ENCODE data around the gene CARMIL1.
"Not testable (repeated sequence)": the region's sequence is repeated elsewhere in the genome, so short reads cannot be mapped to it uniquely, and the experiment has no call there.

Gene CARMIL1

DNA sequence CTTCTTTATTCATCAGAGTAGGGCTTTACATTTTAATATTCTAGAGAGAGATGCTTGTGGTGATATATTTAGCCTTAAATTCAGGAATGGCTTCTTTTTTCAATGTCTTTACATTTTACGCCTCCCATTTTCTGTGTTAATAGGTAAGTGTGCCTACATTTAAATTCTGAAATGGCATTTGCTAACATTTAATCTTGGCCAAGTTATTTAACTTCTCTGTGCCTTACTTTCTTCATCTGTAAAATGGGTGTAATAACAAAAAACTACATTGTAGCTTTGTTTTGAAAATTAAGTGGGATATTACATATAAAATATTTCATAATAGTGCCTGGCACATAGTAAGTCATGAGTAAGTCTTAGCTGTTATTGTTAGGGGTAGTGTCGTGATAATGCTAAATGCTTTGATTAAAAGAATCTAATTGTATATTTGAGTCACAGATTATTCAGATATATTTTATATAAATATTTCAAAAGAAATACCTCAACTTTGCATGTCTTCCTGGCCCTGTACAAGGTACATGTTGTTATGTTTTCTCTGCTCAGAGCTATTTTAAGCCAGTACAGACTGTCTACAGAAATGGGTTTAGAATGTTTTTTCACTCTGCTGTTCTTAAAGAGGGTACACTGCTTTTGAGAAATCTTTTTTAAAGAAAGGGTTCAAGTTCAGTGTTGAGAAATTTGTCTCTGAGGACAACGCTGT lies 18.8 kb downstream of the CARMIL1 start:
- Histone ChIP-seq H3K4me3 (ENCODE audit: low read depth, low read length) (no peak overlapping the region), H3K9me3 (no peaks in the 10 kb centered on the region), H3K27me3 (no peaks in the 10 kb centered on the region), H3K36me3 (no peaks in the 10 kb centered on the region), H3K4me1 (peaks cover 7% of the 10 kb centered on the region)
- TF ChIP-seq CTCF (IDR thresholded peaks at IDR 0.05; ENCODE audit: low read depth, low read length), result no peak
- no peak for DNase-seq

DNA sequence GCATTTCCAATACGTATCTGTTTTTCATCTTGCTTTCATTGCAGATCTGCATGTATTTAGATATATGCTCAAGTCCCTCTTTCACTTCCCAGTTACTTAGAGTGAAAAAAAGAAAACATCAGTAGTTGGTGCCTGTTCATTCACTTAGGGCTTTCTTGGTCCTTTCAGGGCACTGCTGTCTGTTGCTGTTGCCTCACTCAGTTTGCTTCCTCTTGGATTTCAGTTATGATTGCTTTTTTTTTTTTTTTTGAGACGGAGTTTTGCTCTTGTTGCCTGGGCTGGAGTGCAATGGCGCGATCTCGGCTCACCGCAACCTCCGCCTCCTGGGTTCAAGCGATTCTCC lies 19.3 kb downstream of the CARMIL1 start:
- not testable (repeated sequence) for H3K9me3 ChIP-seq; H3K27me3 ChIP-seq; H3K4me1 ChIP-seq; H3K4me3 ChIP-seq (ENCODE audit: low read depth, low read length); H3K36me3 ChIP-seq; DNase-seq

DNA sequence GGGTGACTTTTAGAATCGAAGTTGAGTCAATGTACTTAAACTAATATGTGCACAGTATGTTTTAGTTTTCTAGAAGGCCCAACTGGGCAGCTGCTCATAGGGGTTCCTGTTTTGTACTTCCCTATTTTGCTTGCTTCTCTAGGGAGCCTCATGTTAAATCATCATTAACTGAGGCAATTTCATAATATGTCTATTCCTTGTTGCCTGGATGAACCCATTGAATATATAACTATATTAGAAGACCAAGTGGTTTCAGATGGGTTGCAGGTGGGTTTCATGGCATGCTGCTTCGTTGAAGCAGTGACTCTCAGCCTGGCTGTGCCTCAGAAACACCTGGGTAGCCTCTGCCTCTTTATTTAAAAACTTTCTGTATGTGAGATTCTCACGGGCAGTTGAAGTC lies 22.2 kb downstream of the CARMIL1 start:
- H3K9me3 ChIP-seq, result no peaks in the 10 kb centered on the region
- peaks cover 3% of the 10 kb centered on the region for H3K4me1 ChIP-seq
- no peak overlapping the region for H3K4me3 ChIP-seq (ENCODE audit: low read depth, low read length)
- no peak for TF ChIP-seq CTCF (IDR thresholded peaks at IDR 0.05; ENCODE audit: low read depth, low read length)
- no peaks in the 10 kb centered on the region for H3K36me3 ChIP-seq
- DNase-seq, result no peak
- H3K27me3 ChIP-seq, result no peaks in the 10 kb centered on the region

- no peak for DNase-seq
- no peak for TF ChIP-seq CTCF (IDR thresholded peaks at IDR 0.05; ENCODE audit: low read depth, low read length)
- Histone ChIP-seq H3K36me3 (no peaks in the 10 kb centered on the region), H3K4me3 (ENCODE audit: low read depth, low read length) (no peak overlapping the region), H3K4me1 (no peaks in the 10 kb centered on the region; the same call in 1 of the 2 replicates), H3K9me3 (no peaks in the 10 kb centered on the region), H3K27me3 (no peaks in the 10 kb centered on the region)
Measured at GRCh38 chr6:25302151-25302550, 23.0 kb downstream of the CARMIL1 start.

GRCh38 chr6:25302677-25303128 lies 23.5 kb downstream of the CARMIL1 start:
- Histone ChIP-seq H3K4me3 (ENCODE audit: low read depth, low read length) (no peak overlapping the region), H3K36me3 (no peaks in the 10 kb centered on the region), H3K9me3 (no peaks in the 10 kb centered on the region), H3K27me3 (no peaks in the 10 kb centered on the region), H3K4me1 (no peaks in the 10 kb centered on the region; the same call in 1 of the 2 replicates)
- TF ChIP-seq CTCF (IDR thresholded peaks at IDR 0.05; ENCODE audit: low read depth, low read length), result no peak
- DNase-seq, result peak; percentile 18

GRCh38 chr6:25303254-25303653 lies 24.1 kb downstream of the CARMIL1 start:
- no peaks in the 10 kb centered on the region for H3K36me3 ChIP-seq
- no peaks in the 10 kb centered on the region for H3K9me3 ChIP-seq
- DNase-seq, result no peak
- H3K4me1 ChIP-seq, result no peaks in the 10 kb centered on the region; the same call in 1 of the 2 replicates
- H3K4me3 ChIP-seq (ENCODE audit: low read depth, low read length), result no peak overlapping the region
- H3K27me3 ChIP-seq, result no peaks in the 10 kb centered on the region
- TF ChIP-seq CTCF (IDR thresholded peaks at IDR 0.05; ENCODE audit: low read depth, low read length), result no peak

Data from BE2C (cell line).